HFFc6 (cell line): ENCODE data around the gene FRMD4A. TPM values are rescaled to one million over a fixed set of nuclear protein-coding genes. Genes with fewer than 3 reads are reported as not detected.

ENCODE experiments used
- DNase-seq: peaks from one replicate; pipeline ENCODE4 v3.0.0-alpha.2; 2018
- H3K27ac Mint-ChIP-seq: 2 replicates; pipeline ENCODE4 v1.8.0; 2020; ENCODE audit warnings: mild to moderate bottlenecking, mixed read lengths
- H3K27me3 Mint-ChIP-seq: 2 replicates; pipeline ENCODE4 v1.8.0; 2021; ENCODE audit warnings: mild to moderate bottlenecking, moderate library complexity, mixed read lengths; ENCODE audit not compliant: insufficient read depth
- H3K36me3 Mint-ChIP-seq: 2 replicates; pipeline ENCODE4 v1.8.0; 2021; ENCODE audit warnings: low read depth, mixed read lengths
- H3K4me1 Mint-ChIP-seq: 2 replicates; pipeline ENCODE4 v1.8.0; 2020; ENCODE audit warnings: low read depth, mixed read lengths
- H3K4me3 Mint-ChIP-seq: 2 replicates; pipeline ENCODE4 v1.8.0; 2020; ENCODE audit warnings: mild to moderate bottlenecking, moderate library complexity, mixed read lengths
- H3K9me3 Mint-ChIP-seq: 2 replicates; pipeline ENCODE4 v1.8.0; 2020; ENCODE audit warnings: mild to moderate bottlenecking, mixed read lengths
- total RNA-seq, 6 experiments: library from RNA; stranded (reverse); fragmentation: NEBNext Ultra II Directional; extraction: Animal tissue kit (Norgen Biotek cat#: 25700); gene quantifications; 2 replicates in 1 of 6; 3 replicates in 5 of 6; pipeline ENCODE4 v1.2.3, GENCODE V29; 2021
- TF ChIP-seq, protein P1 (sequence below): fragments of 200-600 bp; sonication (generic); IDR thresholded peaks from 2 replicates; pipeline ENCODE4 v1.5.0; 2021; ENCODE audit warnings: antibody characterized with exemption, mild to moderate bottlenecking

The FRMD4A gene
- total RNA-seq, 6 experiments from 2014 or later = 76.7 to 117 (median 92.3) TPM

- Mint-ChIP-seq H3K27ac (no peak overlapping the region), H3K27me3 (peaks cover 50% of the 10 kb centered on the region), H3K4me3 (no peak overlapping the region), H3K4me1 (no peaks in the 10 kb centered on the region; the same call in 1 of the 2 replicates), H3K36me3 (no peaks in the 10 kb centered on the region), H3K9me3 (no peaks in the 10 kb centered on the region; the same call in 1 of the 2 replicates)
- TF ChIP-seq, protein P1, sequence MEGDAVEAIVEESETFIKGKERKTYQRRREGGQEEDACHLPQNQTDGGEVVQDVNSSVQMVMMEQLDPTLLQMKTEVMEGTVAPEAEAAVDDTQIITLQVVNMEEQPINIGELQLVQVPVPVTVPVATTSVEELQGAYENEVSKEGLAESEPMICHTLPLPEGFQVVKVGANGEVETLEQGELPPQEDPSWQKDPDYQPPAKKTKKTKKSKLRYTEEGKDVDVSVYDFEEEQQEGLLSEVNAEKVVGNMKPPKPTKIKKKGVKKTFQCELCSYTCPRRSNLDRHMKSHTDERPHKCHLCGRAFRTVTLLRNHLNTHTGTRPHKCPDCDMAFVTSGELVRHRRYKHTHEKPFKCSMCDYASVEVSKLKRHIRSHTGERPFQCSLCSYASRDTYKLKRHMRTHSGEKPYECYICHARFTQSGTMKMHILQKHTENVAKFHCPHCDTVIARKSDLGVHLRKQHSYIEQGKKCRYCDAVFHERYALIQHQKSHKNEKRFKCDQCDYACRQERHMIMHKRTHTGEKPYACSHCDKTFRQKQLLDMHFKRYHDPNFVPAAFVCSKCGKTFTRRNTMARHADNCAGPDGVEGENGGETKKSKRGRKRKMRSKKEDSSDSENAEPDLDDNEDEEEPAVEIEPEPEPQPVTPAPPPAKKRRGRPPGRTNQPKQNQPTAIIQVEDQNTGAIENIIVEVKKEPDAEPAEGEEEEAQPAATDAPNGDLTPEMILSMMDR = peak; percentile 64
- DNase-seq = peak; percentile 1
Observed at GRCh38 chr10:14186245-14186644, 144.5 kb downstream of the FRMD4A start.

- no peaks in the 10 kb centered on the region for H3K9me3 Mint-ChIP-seq
- H3K4me3 Mint-ChIP-seq = no peak overlapping the region
- H3K4me1 Mint-ChIP-seq = no peaks in the 10 kb centered on the region; the same call in 1 of the 2 replicates
- TF ChIP-seq, protein P1 = no peak
- peak; percentile 73 for DNase-seq
- peaks cover 50% of the 10 kb centered on the region for H3K27me3 Mint-ChIP-seq
- peak overlapping the region; percentile 14; the same call in 1 of the 2 replicates for H3K27ac Mint-ChIP-seq
- H3K36me3 Mint-ChIP-seq = no peaks in the 10 kb centered on the region
Observed at GRCh38 chr10:14185316-14186045, 145.2 kb downstream of the FRMD4A start.

GRCh38 chr10:14184841-14185315 lies 145.8 kb downstream of the FRMD4A start:
- Mint-ChIP-seq H3K36me3 (no peaks in the 10 kb centered on the region), H3K4me3 (no peak overlapping the region), H3K27ac (peak overlapping the region; percentile 14; the same call in 1 of the 2 replicates), H3K4me1 (no peaks in the 10 kb centered on the region; the same call in 1 of the 2 replicates), H3K9me3 (no peaks in the 10 kb centered on the region), H3K27me3 (peaks cover 50% of the 10 kb centered on the region)
- DNase-seq = no peak
- TF ChIP-seq, protein P1 = no peak

- Mint-ChIP-seq H3K36me3 (no peaks in the 10 kb centered on the region), H3K9me3 (no peaks in the 10 kb centered on the region), H3K27me3 (peaks cover 50% of the 10 kb centered on the region), H3K27ac (no peak overlapping the region), H3K4me3 (no peak overlapping the region), H3K4me1 (no peaks in the 10 kb centered on the region; the same call in 1 of the 2 replicates)
- TF ChIP-seq, protein P1 = no peak
- no peak for DNase-seq
Observed at GRCh38 chr10:14182781-14183180, 147.9 kb downstream of the FRMD4A start.

DNA sequence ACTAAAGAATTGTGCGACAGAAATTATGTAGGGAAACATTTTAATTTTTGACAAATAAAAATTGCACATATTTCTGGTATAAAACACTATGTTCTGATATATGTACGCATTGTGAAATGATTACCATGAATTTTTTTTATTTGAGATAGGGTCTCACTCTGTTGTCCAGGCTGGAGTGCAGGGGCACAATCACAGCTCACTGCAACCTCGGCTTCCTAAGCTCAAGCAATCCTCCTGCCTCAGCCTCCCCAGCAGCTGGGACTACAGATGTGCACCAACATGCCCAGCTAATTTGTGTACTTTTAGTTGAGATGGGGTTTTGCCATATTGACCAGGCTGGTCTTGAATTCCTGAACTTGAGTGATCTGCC lies 149.2 kb downstream of the FRMD4A start:
- H3K36me3 Mint-ChIP-seq = no peaks in the 10 kb centered on the region
- no peaks in the 10 kb centered on the region; the same call in 1 of the 2 replicates for H3K4me1 Mint-ChIP-seq
- H3K27ac Mint-ChIP-seq = no peak overlapping the region
- TF ChIP-seq, protein P1 = no peak
- peaks cover 47% of the 10 kb centered on the region for H3K27me3 Mint-ChIP-seq
- H3K4me3 Mint-ChIP-seq = no peak overlapping the region
- no peaks in the 10 kb centered on the region for H3K9me3 Mint-ChIP-seq
- no peak for DNase-seq
